HCT116 (cell line): ENCODE data around the gene RUNX2. TPM values are rescaled to one million over a fixed set of nuclear protein-coding genes. Genes with fewer than 3 reads are reported as not detected.

ENCODE experiments used
- ATAC-seq: fragments of 200-7000 bp; cut with Tn5 transposase; 2 replicates; pipeline ENCODE4 v1.9.1; 2020; ENCODE audit warnings: mild to moderate bottlenecking, moderate library complexity
- BruUV-seq: library from RNA; stranded (reverse); fragments of 400-500 nt; replicated peaks from 2 replicates; lab custom pipeline; 2021; lab: Mats Ljungman, UMichigan
- CTCF ChIA-PET: fragments of 300-600 bp; sonication (Branson Sonifier 250); formaldehyde crosslinking; loops from one replicate; lab custom pipeline; 2021; ENCODE audit warnings: antibody characterized with exemption; lab: Charles Lee
- POLR2A ChIA-PET: fragments of 300-600, 350-600 bp; sonication (Branson Sonifier 250); formaldehyde crosslinking; loops from one replicate; lab custom pipeline; 2021; ENCODE audit warnings: antibody characterized with exemption; lab: Charles Lee
- RAD21 ChIA-PET, 2 experiments: fragments of 300-600 bp; sonication (Branson Sonifier 250); formaldehyde crosslinking; loops; one replicate each; lab custom pipeline; 2023; ENCODE audit warnings: low total read pairs in 2 of 2; ENCODE audit not compliant: uncharacterized antibody in 2 of 2, unreplicated experiment in 2 of 2, low non-redundant PET in 1 of 2; lab: Charles Lee
- DNase-seq: peaks from one replicate; pipeline ENCODE4 v3.0.0-alpha.2; 2010; ENCODE audit warnings: low read depth, low spot score
- H2AFZ ChIP-seq: fragments of 200-600 bp; shearing (Covaris generic), sonication (generic); 2 replicates; pipeline ENCODE4 v1.6.1; 2017; ENCODE audit warnings: low read depth, mixed run types, mixed read lengths, antibody characterized with exemption, low read length; ENCODE audit not compliant: poor library complexity, severe bottlenecking
- H3K27ac ChIP-seq: 2 replicates; pipeline ENCODE4 v1.5.1; 2012; ENCODE audit warnings: low read depth, low read length
- H3K27me3 ChIP-seq: fragments of 200-600 bp; sonication (generic); 2 replicates; pipeline ENCODE4 v1.6.1; 2016; ENCODE audit warnings: mixed run types, low read length, mixed read lengths; ENCODE audit not compliant: insufficient read depth
- H3K36me3 ChIP-seq, 2 experiments: fragments of 200-500 bp in 1 of 2; fragments of 200-600 bp in 1 of 2; sonication (Bioruptor generic) in 1 of 2; sonication (generic) in 1 of 2; 2 replicates each; pipeline versions ENCODE4 v1.5.1 to v1.6.1; 2014 to 2016; ENCODE audit warnings: low read length in 2 of 2, inconsistent platforms in 1 of 2, mixed read lengths in 1 of 2, mixed run types in 1 of 2; ENCODE audit not compliant: insufficient read depth in 2 of 2, control insufficient read depth in 1 of 2
- H3K4me1 ChIP-seq, 2 experiments: fragments of 200-600 bp in 1 of 2; sonication (generic) in 1 of 2; 2 replicates each; pipeline versions ENCODE4 v1.5.1 to v1.6.1; 2012 to 2017; ENCODE audit warnings: low read length in 2 of 2, inconsistent platforms in 1 of 2, mild to moderate bottlenecking in 1 of 2, mixed read lengths in 1 of 2, mixed run types in 1 of 2, moderate library complexity in 1 of 2; ENCODE audit not compliant: insufficient read depth in 2 of 2, control insufficient read depth in 1 of 2
- H3K4me2 ChIP-seq: fragments of 200-600 bp; sonication (generic); 2 replicates; pipeline ENCODE4 v1.6.1; 2017; ENCODE audit warnings: mixed run types, low read length, mixed read lengths
- H3K4me3 ChIP-seq, 2 experiments: fragments of 200-600 bp in 1 of 2; sonication (generic) in 1 of 2; replicated peaks in 1 of 2; 2 replicates each; pipeline ENCODE4 v1.5.1; 2011 to 2016; ENCODE audit warnings: low read length in 2 of 2, control low read depth in 1 of 2, low read depth in 1 of 2, mild to moderate bottlenecking in 1 of 2, mixed read lengths in 1 of 2, mixed run types in 1 of 2
- H3K79me2 ChIP-seq: fragments of 200-600 bp; sonication (generic); 2 replicates; pipeline ENCODE4 v1.6.1; 2017; ENCODE audit warnings: mild to moderate bottlenecking, mixed run types, low read length, moderate library complexity, mixed read lengths; ENCODE audit not compliant: insufficient read depth
- H3K9ac ChIP-seq: fragments of 200-600 bp; sonication (generic); 2 replicates; pipeline ENCODE4 v1.6.1; 2016; ENCODE audit warnings: low read length, mixed read lengths
- H3K9me2 ChIP-seq: fragments of 200-600 bp; sonication (generic), shearing (Covaris generic); 2 replicates; pipeline ENCODE4 v1.6.1; 2017; ENCODE audit warnings: mixed run types, mild to moderate bottlenecking, moderate library complexity; ENCODE audit not compliant: insufficient read depth
- H3K9me3 ChIP-seq, 2 experiments: fragments of 200-500 bp in 1 of 2; fragments of 200-600 bp in 1 of 2; sonication (Bioruptor generic) in 1 of 2; sonication (generic) in 1 of 2; 2 replicates each; pipeline ENCODE4 v1.6.1; 2014 to 2017; ENCODE audit warnings: low read length in 2 of 2, mixed read lengths in 2 of 2, inconsistent platforms in 1 of 2, low read depth in 1 of 2, mild to moderate bottlenecking in 1 of 2, mixed run types in 1 of 2, moderate library complexity in 1 of 2; ENCODE audit not compliant: control insufficient read depth in 1 of 2, insufficient read depth in 1 of 2
- H4K20me1 ChIP-seq: fragments of 200-600 bp; sonication (generic), shearing (Covaris generic); 2 replicates; pipeline ENCODE4 v1.6.1; 2017; ENCODE audit warnings: mixed run types, mild to moderate bottlenecking, moderate library complexity; ENCODE audit not compliant: insufficient read depth
- CBX3 ChIP-seq: IDR thresholded peaks from 2 replicates; pipeline ENCODE4 v1.6.1; 2012; ENCODE audit warnings: low read depth
- EGR1 ChIP-seq: IDR thresholded peaks from 2 replicates; pipeline ENCODE4 v1.6.1; 2012; ENCODE audit warnings: low read depth
- ELF1 ChIP-seq: IDR thresholded peaks from 2 replicates; pipeline ENCODE4 v1.6.1; 2012; ENCODE audit warnings: low read depth, borderline replicate concordance
- EZH2 ChIP-seq: fragments of 200-600 bp; sonication (generic); IDR thresholded peaks from 2 replicates; pipeline ENCODE4 v1.6.1; 2017; ENCODE audit warnings: antibody characterized with exemption, mixed run types
- EZH2phosphoT487 ChIP-seq: fragments of 200-600 bp; IDR thresholded peaks from 2 replicates; pipeline ENCODE4 v1.6.1; 2018; ENCODE audit warnings: antibody characterized with exemption, borderline replicate concordance
- JUND ChIP-seq: IDR thresholded peaks from 2 replicates; pipeline ENCODE4 v1.6.1; 2012
- POLR2A ChIP-seq: IDR thresholded peaks from 2 replicates; pipeline ENCODE4 v1.7.0; 2011; ENCODE audit warnings: borderline replicate concordance; ENCODE audit not compliant: insufficient read depth, insufficient read length; ENCODE audit errors: extremely low read depth
- RAD21 ChIP-seq: IDR thresholded peaks from 2 replicates; pipeline ENCODE4 v1.6.1; 2012; ENCODE audit warnings: low read depth, mild to moderate bottlenecking
- SIN3A ChIP-seq: IDR thresholded peaks from 2 replicates; pipeline ENCODE4 v1.6.1; 2012; ENCODE audit warnings: low read depth
- SRF ChIP-seq: IDR thresholded peaks from 2 replicates; pipeline ENCODE4 v1.6.1; 2012; ENCODE audit warnings: low read depth
- YY1 ChIP-seq: IDR thresholded peaks from 2 replicates; pipeline ENCODE4 v1.6.1; 2011; ENCODE audit warnings: low read length, low read depth, moderate library complexity, mild to moderate bottlenecking; ENCODE audit not compliant: insufficient replicate concordance; ENCODE audit errors: extremely low read depth
- ZFX ChIP-seq: fragments of 450-650 bp; IDR thresholded peaks from 2 replicates; pipeline ENCODE4 v1.6.1; 2017
- ZNF274 ChIP-seq: fragments of 200-500 bp; sonication (Bioruptor generic); IDR thresholded peaks from 2 replicates; pipeline ENCODE4 v1.6.1; 2014; ENCODE audit warnings: mild to moderate bottlenecking, low read depth, low read length, inconsistent platforms
- intact Hi-C: fragments of 100-400 bp; cut with micrococcal nuclease; formaldehyde crosslinking; loops from 2 replicates; pipeline ENCODE4 v1.10.0; 2022
- total RNA-seq: library from RNA; stranded (reverse); gene quantifications from one replicate; pipeline ENCODE4 v1.2.1, GENCODE V29; 2021; ENCODE audit not compliant: unreplicated experiment
- TF ChIP-seq, protein P1 (sequence below): IDR thresholded peaks from 2 replicates; pipeline ENCODE4 v1.6.1; 2011; ENCODE audit warnings: mild to moderate bottlenecking, low read length, moderate library complexity; ENCODE audit not compliant: insufficient replicate concordance; ENCODE audit errors: extremely low read depth
- TF ChIP-seq, protein P2 (sequence below): IDR thresholded peaks from 2 replicates; pipeline ENCODE4 v1.6.1; 2012; ENCODE audit warnings: low read depth
- TF ChIP-seq, protein P3 (sequence below): IDR thresholded peaks from 2 replicates; pipeline ENCODE4 v1.6.1; 2012
- TF ChIP-seq, protein P4 (sequence below): IDR thresholded peaks from 2 replicates; pipeline ENCODE4 v1.6.1; 2012
- TF ChIP-seq, protein P5 (sequence below), 3 experiments: fragments of 200-600 bp in 1 of 3; sonication (generic) in 1 of 3; IDR thresholded peaks in 2 of 3; conservative IDR thresholded peaks in 1 of 3; 2 replicates each; pipeline ENCODE4 v1.5.1; 2012 to 2017; ENCODE audit warnings: low read depth in 2 of 3, low read length in 2 of 3, antibody characterized with exemption in 1 of 3, borderline replicate concordance in 1 of 3, control low read depth in 1 of 3, mild to moderate bottlenecking in 1 of 3, mixed read lengths in 1 of 3, mixed run types in 1 of 3, moderate library complexity in 1 of 3; ENCODE audit not compliant: insufficient read depth in 1 of 3

The RUNX2 gene
- total RNA-seq, 1 experiment from 2014 or later: 1.1 TPM

DNA sequence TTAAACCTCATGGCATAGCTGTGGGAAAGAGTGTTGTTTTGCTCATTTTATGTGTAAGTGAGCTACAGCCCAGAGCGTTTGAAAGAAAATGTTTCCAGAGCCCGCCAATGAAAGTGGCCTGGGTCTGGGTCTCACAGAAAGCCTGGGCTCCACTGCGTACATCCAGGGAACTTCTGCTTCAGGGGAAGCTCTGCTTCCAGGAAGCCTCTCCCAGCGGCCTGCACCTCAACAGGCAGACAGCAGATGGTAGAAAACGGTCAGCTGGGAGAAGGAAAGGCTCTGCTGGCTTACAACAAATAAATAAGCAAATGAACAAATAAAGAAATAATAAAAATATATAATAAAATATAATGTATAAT is 320.1 kb downstream of the RUNX2 start:
- POLR2A ChIA-PET: no interaction called here
- Histone ChIP-seq H3K9ac (no peak overlapping the region), H3K27me3 (no peaks in the 10 kb centered on the region; the same call in 1 of the 2 replicates), H3K4me1 (peaks cover 9 to 26% of the 10 kb centered on the region in 2 experiments), H3K9me2 (no peaks in the 10 kb centered on the region), H3K27ac (no peak overlapping the region), H3K79me2 (no peaks in the 10 kb centered on the region), H3K36me3 (no peaks in the 10 kb centered on the region), H3K9me3 (no peaks in the 10 kb centered on the region), H3K4me3 (no peak overlapping the region), H4K20me1 (no peaks in the 10 kb centered on the region), H3K4me2 (no peak overlapping the region), H2AFZ (no peak overlapping the region)
- TF ChIP-seq EZH2: no peak
- no peak for TF ChIP-seq JUND
- TF ChIP-seq SRF: no peak
- no peak for TF ChIP-seq SIN3A
- TF ChIP-seq RAD21: no peak
- TF ChIP-seq YY1: no peak
- no peak for TF ChIP-seq POLR2A
- TF ChIP-seq, protein P1, sequence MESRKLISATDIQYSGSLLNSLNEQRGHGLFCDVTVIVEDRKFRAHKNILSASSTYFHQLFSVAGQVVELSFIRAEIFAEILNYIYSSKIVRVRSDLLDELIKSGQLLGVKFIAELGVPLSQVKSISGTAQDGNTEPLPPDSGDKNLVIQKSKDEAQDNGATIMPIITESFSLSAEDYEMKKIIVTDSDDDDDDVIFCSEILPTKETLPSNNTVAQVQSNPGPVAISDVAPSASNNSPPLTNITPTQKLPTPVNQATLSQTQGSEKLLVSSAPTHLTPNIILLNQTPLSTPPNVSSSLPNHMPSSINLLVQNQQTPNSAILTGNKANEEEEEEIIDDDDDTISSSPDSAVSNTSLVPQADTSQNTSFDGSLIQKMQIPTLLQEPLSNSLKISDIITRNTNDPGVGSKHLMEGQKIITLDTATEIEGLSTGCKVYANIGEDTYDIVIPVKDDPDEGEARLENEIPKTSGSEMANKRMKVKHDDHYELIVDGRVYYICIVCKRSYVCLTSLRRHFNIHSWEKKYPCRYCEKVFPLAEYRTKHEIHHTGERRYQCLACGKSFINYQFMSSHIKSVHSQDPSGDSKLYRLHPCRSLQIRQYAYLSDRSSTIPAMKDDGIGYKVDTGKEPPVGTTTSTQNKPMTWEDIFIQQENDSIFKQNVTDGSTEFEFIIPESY: no peak
- no peak for TF ChIP-seq EGR1
- TF ChIP-seq, protein P2, sequence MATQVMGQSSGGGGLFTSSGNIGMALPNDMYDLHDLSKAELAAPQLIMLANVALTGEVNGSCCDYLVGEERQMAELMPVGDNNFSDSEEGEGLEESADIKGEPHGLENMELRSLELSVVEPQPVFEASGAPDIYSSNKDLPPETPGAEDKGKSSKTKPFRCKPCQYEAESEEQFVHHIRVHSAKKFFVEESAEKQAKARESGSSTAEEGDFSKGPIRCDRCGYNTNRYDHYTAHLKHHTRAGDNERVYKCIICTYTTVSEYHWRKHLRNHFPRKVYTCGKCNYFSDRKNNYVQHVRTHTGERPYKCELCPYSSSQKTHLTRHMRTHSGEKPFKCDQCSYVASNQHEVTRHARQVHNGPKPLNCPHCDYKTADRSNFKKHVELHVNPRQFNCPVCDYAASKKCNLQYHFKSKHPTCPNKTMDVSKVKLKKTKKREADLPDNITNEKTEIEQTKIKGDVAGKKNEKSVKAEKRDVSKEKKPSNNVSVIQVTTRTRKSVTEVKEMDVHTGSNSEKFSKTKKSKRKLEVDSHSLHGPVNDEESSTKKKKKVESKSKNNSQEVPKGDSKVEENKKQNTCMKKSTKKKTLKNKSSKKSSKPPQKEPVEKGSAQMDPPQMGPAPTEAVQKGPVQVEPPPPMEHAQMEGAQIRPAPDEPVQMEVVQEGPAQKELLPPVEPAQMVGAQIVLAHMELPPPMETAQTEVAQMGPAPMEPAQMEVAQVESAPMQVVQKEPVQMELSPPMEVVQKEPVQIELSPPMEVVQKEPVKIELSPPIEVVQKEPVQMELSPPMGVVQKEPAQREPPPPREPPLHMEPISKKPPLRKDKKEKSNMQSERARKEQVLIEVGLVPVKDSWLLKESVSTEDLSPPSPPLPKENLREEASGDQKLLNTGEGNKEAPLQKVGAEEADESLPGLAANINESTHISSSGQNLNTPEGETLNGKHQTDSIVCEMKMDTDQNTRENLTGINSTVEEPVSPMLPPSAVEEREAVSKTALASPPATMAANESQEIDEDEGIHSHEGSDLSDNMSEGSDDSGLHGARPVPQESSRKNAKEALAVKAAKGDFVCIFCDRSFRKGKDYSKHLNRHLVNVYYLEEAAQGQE: no peak
- TF ChIP-seq, protein P3, sequence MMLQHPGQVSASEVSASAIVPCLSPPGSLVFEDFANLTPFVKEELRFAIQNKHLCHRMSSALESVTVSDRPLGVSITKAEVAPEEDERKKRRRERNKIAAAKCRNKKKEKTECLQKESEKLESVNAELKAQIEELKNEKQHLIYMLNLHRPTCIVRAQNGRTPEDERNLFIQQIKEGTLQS: no peak
- TF ChIP-seq, protein P4, sequence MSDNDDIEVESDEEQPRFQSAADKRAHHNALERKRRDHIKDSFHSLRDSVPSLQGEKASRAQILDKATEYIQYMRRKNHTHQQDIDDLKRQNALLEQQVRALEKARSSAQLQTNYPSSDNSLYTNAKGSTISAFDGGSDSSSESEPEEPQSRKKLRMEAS: no peak
- TF ChIP-seq, protein P5, sequence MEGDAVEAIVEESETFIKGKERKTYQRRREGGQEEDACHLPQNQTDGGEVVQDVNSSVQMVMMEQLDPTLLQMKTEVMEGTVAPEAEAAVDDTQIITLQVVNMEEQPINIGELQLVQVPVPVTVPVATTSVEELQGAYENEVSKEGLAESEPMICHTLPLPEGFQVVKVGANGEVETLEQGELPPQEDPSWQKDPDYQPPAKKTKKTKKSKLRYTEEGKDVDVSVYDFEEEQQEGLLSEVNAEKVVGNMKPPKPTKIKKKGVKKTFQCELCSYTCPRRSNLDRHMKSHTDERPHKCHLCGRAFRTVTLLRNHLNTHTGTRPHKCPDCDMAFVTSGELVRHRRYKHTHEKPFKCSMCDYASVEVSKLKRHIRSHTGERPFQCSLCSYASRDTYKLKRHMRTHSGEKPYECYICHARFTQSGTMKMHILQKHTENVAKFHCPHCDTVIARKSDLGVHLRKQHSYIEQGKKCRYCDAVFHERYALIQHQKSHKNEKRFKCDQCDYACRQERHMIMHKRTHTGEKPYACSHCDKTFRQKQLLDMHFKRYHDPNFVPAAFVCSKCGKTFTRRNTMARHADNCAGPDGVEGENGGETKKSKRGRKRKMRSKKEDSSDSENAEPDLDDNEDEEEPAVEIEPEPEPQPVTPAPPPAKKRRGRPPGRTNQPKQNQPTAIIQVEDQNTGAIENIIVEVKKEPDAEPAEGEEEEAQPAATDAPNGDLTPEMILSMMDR (IDR thresholded peaks at IDR 0.05 in 2 of 3, conservative IDR thresholded peaks at IDR 0.05 in 1 of 3; ENCODE audit: borderline replicate concordance in 1 of 3, insufficient read depth in 1 of 3, low read depth in 2 of 3, low read length in 2 of 3): no peak
- no peak for TF ChIP-seq ELF1
- TF ChIP-seq CBX3: no peak
- TF ChIP-seq EZH2phosphoT487: no peak
- TF ChIP-seq ZNF274: no peak
- no peak for TF ChIP-seq ZFX
- no peak for DNase-seq
- RAD21 ChIA-PET: no interaction called here
- CTCF ChIA-PET: no interaction called here
- intact Hi-C loops: no loop called here
- no TSS peak for BruUV-seq
- ATAC-seq: no peak
